ENCODE results near the gene CCDC188. TPM values are rescaled to one million over a fixed set of nuclear protein-coding genes. Genes with fewer than 3 reads are reported as not detected.
A peak's percentile ranks its signal among the peaks of the same experiment; 100 is the strongest.

Gene CCDC188
- total RNA-seq, 3 donors from 2014 or later (not counting 1 experiment from before 2014, with no cell fraction given), result 0.64 TPM; not detected in 2

GRCh38 chr22:20138417-20138738, 12.5 kb downstream of the CCDC188 start:
- H3K4me1 Mint-ChIP-seq, result peaks cover 6 to 41% of the 10 kb centered on the region in 2 donors
- no peaks in the 10 kb centered on the region for H3K9me3 Mint-ChIP-seq
- peaks cover 36% of the 10 kb centered on the region for H3K4me1 ChIP-seq (ENCODE audit: control insufficient read depth, insufficient read depth, low read length)
- H3K27ac Mint-ChIP-seq, result no peak overlapping the region
- no peaks in the 10 kb centered on the region for H3K27me3 ChIP-seq (ENCODE audit: control insufficient read depth, insufficient read depth, low read length)
- DNase-seq (no peak), ATAC-seq (no peak)
- H3K27ac ChIP-seq (ENCODE audit: low read length), result no peak overlapping the region
- WGBS (ENCODE audit: insufficient coverage), result 82% methylated on average over 4 of the region's 4 CpGs
- no peak overlapping the region for H3K4me3 Mint-ChIP-seq
- H3K9me3 ChIP-seq (ENCODE audit: control insufficient read depth, insufficient read depth, low read length), result no peaks in the 10 kb centered on the region
- H3K4me3 ChIP-seq (ENCODE audit: low read length), result no peak overlapping the region
- no peak for TF ChIP-seq CTCF (IDR thresholded peaks at IDR 0.05)
- H3K27me3 Mint-ChIP-seq (ENCODE audit: low read depth in 2 of 2), result no peaks in the 10 kb centered on the region
- peaks cover 7% of the 10 kb centered on the region for H3K36me3 ChIP-seq (ENCODE audit: control insufficient read depth, insufficient read depth, low read length)
- intact Hi-C loops (cut with micrococcal nuclease), result no loop called here
- H3K36me3 Mint-ChIP-seq, result no peaks in the 10 kb centered on the region

GRCh38 chr22:20137671-20138416, 13.0 kb downstream of the CCDC188 start:
- 41% methylated on average over 26 of the region's 26 CpGs for WGBS (ENCODE audit: insufficient coverage)
- no peaks in the 10 kb centered on the region for H3K9me3 ChIP-seq (ENCODE audit: control insufficient read depth, insufficient read depth, low read length)
- H3K9me3 Mint-ChIP-seq, result no peaks in the 10 kb centered on the region
- no peaks in the 10 kb centered on the region for H3K36me3 Mint-ChIP-seq
- H3K4me3 Mint-ChIP-seq, result no peak overlapping the region
- DNase-seq (no peak), ATAC-seq (no peak)
- no peaks in the 10 kb centered on the region for H3K27me3 Mint-ChIP-seq (ENCODE audit: low read depth in 2 of 2)
- H3K27me3 ChIP-seq (ENCODE audit: control insufficient read depth, insufficient read depth, low read length), result no peaks in the 10 kb centered on the region
- peak overlapping the region in 1 of 2 donors; percentile 52 for H3K27ac Mint-ChIP-seq
- no peak for TF ChIP-seq CTCF (IDR thresholded peaks at IDR 0.05)
- H3K4me1 Mint-ChIP-seq, result peaks cover 6 to 47% of the 10 kb centered on the region in 2 donors
- no peak overlapping the region for H3K27ac ChIP-seq (ENCODE audit: low read length)
- H3K4me3 ChIP-seq (ENCODE audit: low read length), result no peak overlapping the region
- peaks cover 7% of the 10 kb centered on the region for H3K36me3 ChIP-seq (ENCODE audit: control insufficient read depth, insufficient read depth, low read length)
- H3K4me1 ChIP-seq (ENCODE audit: control insufficient read depth, insufficient read depth, low read length), result peaks cover 42% of the 10 kb centered on the region
- intact Hi-C loops (cut with micrococcal nuclease), result no loop called here

GRCh38 chr22:20137113-20137512, 13.7 kb downstream of the CCDC188 start:
- Mint-ChIP-seq H3K27ac (no peak overlapping the region), H3K36me3 (no peaks in the 10 kb centered on the region), H3K27me3 (ENCODE audit: low read depth in 2 of 2) (no peaks in the 10 kb centered on the region), H3K4me1 (peaks cover 6 to 49% of the 10 kb centered on the region in 2 donors), H3K9me3 (no peaks in the 10 kb centered on the region), H3K4me3 (no peak overlapping the region)
- DNase-seq (no peak), ATAC-seq (no peak)
- Histone ChIP-seq H3K27me3 (ENCODE audit: control insufficient read depth, insufficient read depth, low read length) (no peaks in the 10 kb centered on the region), H3K4me1 (ENCODE audit: control insufficient read depth, insufficient read depth, low read length) (peaks cover 49% of the 10 kb centered on the region), H3K36me3 (ENCODE audit: control insufficient read depth, insufficient read depth, low read length) (peaks cover 6% of the 10 kb centered on the region), H3K9me3 (ENCODE audit: control insufficient read depth, insufficient read depth, low read length) (no peaks in the 10 kb centered on the region), H3K4me3 (ENCODE audit: low read length) (no peak overlapping the region), H3K27ac (ENCODE audit: low read length) (no peak overlapping the region)
- 88% methylated on average over 13 of the region's 13 CpGs for WGBS (ENCODE audit: insufficient coverage)
- no peak for TF ChIP-seq CTCF (IDR thresholded peaks at IDR 0.05)
- intact Hi-C loops (cut with micrococcal nuclease), result no loop called here

- Mint-ChIP-seq H3K4me3 (no peak overlapping the region), H3K9me3 (no peaks in the 10 kb centered on the region), H3K27me3 (ENCODE audit: low read depth in 2 of 2) (no peaks in the 10 kb centered on the region), H3K36me3 (no peaks in the 10 kb centered on the region), H3K4me1 (peaks cover 6 to 49% of the 10 kb centered on the region in 2 donors), H3K27ac (no peak overlapping the region)
- Histone ChIP-seq H3K4me1 (ENCODE audit: control insufficient read depth, insufficient read depth, low read length) (peaks cover 49% of the 10 kb centered on the region), H3K27me3 (ENCODE audit: control insufficient read depth, insufficient read depth, low read length) (no peaks in the 10 kb centered on the region), H3K9me3 (ENCODE audit: control insufficient read depth, insufficient read depth, low read length) (no peaks in the 10 kb centered on the region), H3K36me3 (ENCODE audit: control insufficient read depth, insufficient read depth, low read length) (peaks cover 6% of the 10 kb centered on the region), H3K4me3 (ENCODE audit: low read length) (no peak overlapping the region), H3K27ac (ENCODE audit: low read length) (no peak overlapping the region)
- DNase-seq (no peak), ATAC-seq (no peak)
- intact Hi-C loops (cut with micrococcal nuclease), result no loop called here
- 97% methylated on average over 5 of the region's 5 CpGs for WGBS (ENCODE audit: insufficient coverage)
- TF ChIP-seq CTCF (IDR thresholded peaks at IDR 0.05), result no peak
Measured at GRCh38 chr22:20136603-20136873, 14.3 kb downstream of the CCDC188 start.

All from natural killer cell (primary cell).